SK-N-SH treated with all-trans-retinoic acid at 6 μM for 48 hours (cell line): ENCODE data around the gene TBL1X.

Source experiments
- ATAC-seq: fragments of 200-7000 bp; cut with Tn5 transposase; 3 replicates; pipeline ENCODE4 v1.9.1; 2020; ENCODE audit warnings: mild to moderate bottlenecking, moderate library complexity
- ARNTL ChIP-seq: fragments of 450-650 bp; formaldehyde crosslinking; IDR thresholded peaks from 2 replicates; pipeline ENCODE4 v1.5.0; 2020; ENCODE audit warnings: low read depth, mild to moderate bottlenecking, moderate library complexity, borderline replicate concordance
- BACH2 ChIP-seq: fragments of 250-450 bp; sonication (Bioruptor Pico); IDR thresholded peaks from 2 replicates; pipeline ENCODE4 v1.9.0; 2021; ENCODE audit warnings: mild to moderate bottlenecking, borderline replicate concordance
- CREB5 ChIP-seq: fragments of 250-450 bp; sonication (Bioruptor Pico); IDR thresholded peaks from 2 replicates; pipeline ENCODE4 v1.5.1; 2020; ENCODE audit warnings: low read depth, mild to moderate bottlenecking, moderate library complexity
- CSDC2 ChIP-seq: fragments of 250-450 bp; sonication (Bioruptor Pico); IDR thresholded peaks from 2 replicates; pipeline ENCODE4 v1.5.0; 2020; ENCODE audit warnings: mild to moderate bottlenecking, moderate library complexity
- ISL1 ChIP-seq: fragments of 250-450 bp; sonication (Bioruptor Pico); IDR thresholded peaks from 2 replicates; pipeline ENCODE4 v2.1.2; 2022; ENCODE audit warnings: mild to moderate bottlenecking, moderate library complexity
- OSR1 ChIP-seq: fragments of 250-450 bp; sonication (Bioruptor Pico); IDR thresholded peaks from 2 replicates; pipeline ENCODE4 v1.8.0; 2022; ENCODE audit warnings: moderate library complexity, mild to moderate bottlenecking, inconsistent platforms
- PATZ1 ChIP-seq: fragments of 250-450 bp; sonication (Bioruptor Pico); IDR thresholded peaks from 2 replicates; pipeline ENCODE4 v1.8.0; 2020; ENCODE audit warnings: mild to moderate bottlenecking, moderate library complexity, borderline replicate concordance
- POU6F1 ChIP-seq: fragments of 250-450 bp; sonication (Bioruptor Pico); IDR thresholded peaks from 2 replicates; pipeline ENCODE4 v1.8.0; 2021; ENCODE audit warnings: low read depth, mild to moderate bottlenecking, moderate library complexity, borderline replicate concordance
- PPARA ChIP-seq: fragments of 250-450 bp; sonication (Bioruptor Pico); IDR thresholded peaks from 2 replicates; pipeline ENCODE4 v1.5.0; 2020; ENCODE audit warnings: mild to moderate bottlenecking, borderline replicate concordance
- RARB ChIP-seq: fragments of 250-450 bp; sonication (Bioruptor Pico); IDR thresholded peaks from 2 replicates; pipeline ENCODE4 v1.8.0; 2021; ENCODE audit warnings: mild to moderate bottlenecking, moderate library complexity
- TOX ChIP-seq: fragments of 250-450 bp; sonication (Bioruptor Pico); IDR thresholded peaks from 2 replicates; pipeline ENCODE4 v1.8.0; 2021; ENCODE audit warnings: mild to moderate bottlenecking, moderate library complexity, borderline replicate concordance
- TSHZ2 ChIP-seq: fragments of 250-450 bp; sonication (Bioruptor Pico); IDR thresholded peaks from 2 replicates; pipeline ENCODE4 v1.5.0; 2020; ENCODE audit warnings: mild to moderate bottlenecking, moderate library complexity
- ZC3H10 ChIP-seq: fragments of 250-450 bp; sonication (Bioruptor Pico); IDR thresholded peaks from 2 replicates; pipeline ENCODE4 v1.5.1; 2021; ENCODE audit warnings: mild to moderate bottlenecking, moderate library complexity
- ZFP3 ChIP-seq: fragments of 250-450 bp; sonication (Bioruptor Pico); IDR thresholded peaks from 2 replicates; pipeline ENCODE4 v1.5.0; 2020; ENCODE audit warnings: mild to moderate bottlenecking, moderate library complexity
- ZFP30 ChIP-seq: fragments of 450-650 bp; formaldehyde crosslinking; IDR thresholded peaks from 2 replicates; pipeline ENCODE4 v1.5.0; 2022; ENCODE audit warnings: mild to moderate bottlenecking, moderate library complexity
- ZNF565 ChIP-seq: fragments of 450-650 bp; formaldehyde crosslinking; conservative IDR thresholded peaks from 2 replicates; pipeline ENCODE4 v1.5.0; 2020; ENCODE audit warnings: low read depth, mild to moderate bottlenecking, moderate library complexity
- ZNF8 ChIP-seq: fragments of 450-650 bp; formaldehyde crosslinking; IDR thresholded peaks from 2 replicates; pipeline ENCODE4 v1.5.0; 2020; ENCODE audit warnings: mild to moderate bottlenecking, moderate library complexity

TBL1X gene

GRCh38 chrX:9707306-9708033 is 242.6 kb downstream of the TBL1X start (continued):
- TF ChIP-seq POU6F1 (CRISPR knock-in tag), result no peak
- no peak for TF ChIP-seq BACH2 (CRISPR knock-in tag)
- no peak for TF ChIP-seq PATZ1
- no peak for TF ChIP-seq RARB (CRISPR knock-in tag)
- TF ChIP-seq, all 23 proteins: peak for 0

- ATAC-seq, result no peak
Measured at GRCh38 chrX:9708086-9708485, 243.2 kb downstream of the TBL1X start.

GRCh38 chrX:9708923-9709553 is 244.2 kb downstream of the TBL1X start:
- ATAC-seq, result peak; percentile 97
- TF ChIP-seq PATZ1 (no peak), ZNF565 (CRISPR knock-in tag) (no peak), CSDC2 (CRISPR knock-in tag) (no peak), CREB5 (CRISPR knock-in tag) (no peak), ARNTL (no peak), POU6F1 (CRISPR knock-in tag) (no peak), PPARA (CRISPR knock-in tag) (no peak), ZNF8 (no peak), ZC3H10 (CRISPR knock-in tag) (no peak), ZFP30 (CRISPR knock-in tag) (no peak), TOX (CRISPR knock-in tag) (no peak)

More at GRCh38 chrX:9708086-9708485, 243.2 kb downstream of the TBL1X start:
- no peak for TF ChIP-seq ZFP3 (CRISPR knock-in tag)
- no peak for TF ChIP-seq RARB (CRISPR knock-in tag)
- TF ChIP-seq ZFP30 (CRISPR knock-in tag), result no peak
- no peak for TF ChIP-seq BACH2 (CRISPR knock-in tag)
- TF ChIP-seq TSHZ2, result no peak
- TF ChIP-seq ARNTL, result no peak
- TF ChIP-seq ZNF565 (CRISPR knock-in tag), result no peak
- TF ChIP-seq ISL1 (CRISPR knock-in tag), result no peak
- TF ChIP-seq PATZ1, result no peak
- TF ChIP-seq OSR1 (CRISPR knock-in tag), result no peak
- no peak for TF ChIP-seq ZC3H10 (CRISPR knock-in tag)
